GM19395 (cell line): Measurements from ENCODE around the gene B3GALT6.

ENCODE experiments used
- ATAC-seq: cut with Tn5 transposase; IDR thresholded peaks from one replicate; pipeline ENCODE4 v1.9.1; 2021; ENCODE audit warnings: mild to moderate bottlenecking, moderate library complexity; ENCODE audit not compliant: unreplicated experiment

The B3GALT6 gene

GRCh38 chr1:1230656-1231399 lies 1.2 kb upstream of the B3GALT6 start:
- no peak for ATAC-seq

GRCh38 chr1:1231400-1232207 lies 433 bp upstream of the B3GALT6 start, which contains the start of gene SDF4:
SDF4 (minus strand) TSS chr1:1232001; CDS start chr1:1228772, 3,229 bp downstream.
- ATAC-seq, result peak; percentile 84

GRCh38 chr1:1232796-1233566 lies 944 bp downstream of the B3GALT6 start:
- ATAC-seq, result no peak

GRCh38 chr1:1233567-1233892 lies 1.5 kb downstream of the B3GALT6 start:
- no peak for ATAC-seq

GRCh38 chr1:1234180-1234808 lies 2.3 kb downstream of the B3GALT6 start:
- ATAC-seq, result no peak

GRCh38 chr1:1235016-1235744 lies 3.1 kb downstream of the B3GALT6 start:
- no peak for ATAC-seq

- no peak for ATAC-seq
These were observed 4.2 kb downstream of the B3GALT6 start for GRCh38 chr1:1236176-1236763.

- ATAC-seq, result no peak
These were observed 5.2 kb downstream of the B3GALT6 start for GRCh38 chr1:1236945-1237873.

- no peak for ATAC-seq
These were observed 6.1 kb downstream of the B3GALT6 start for GRCh38 chr1:1237874-1238701.

- ATAC-seq, result no peak
These were observed 6.7 kb downstream of the B3GALT6 start for GRCh38 chr1:1238702-1239178.

GRCh38 chr1:1239227-1239613 lies 7.2 kb downstream of the B3GALT6 start:
- ATAC-seq, result no peak

- no peak for ATAC-seq
These were observed 7.7 kb downstream of the B3GALT6 start for GRCh38 chr1:1239614-1240347.

GRCh38 chr1:1240348-1240732 lies 8.3 kb downstream of the B3GALT6 start:
- ATAC-seq, result no peak

GRCh38 chr1:1240822-1241587 lies 9.0 kb downstream of the B3GALT6 start:
- ATAC-seq, result no peak

- no peak for ATAC-seq
These were observed 9.7 kb downstream of the B3GALT6 start for GRCh38 chr1:1241588-1242219.
